NCI-H1694 treated with DMSO at 0.1 percent for 48 hours (cell line): ENCODE data around the gene MAPK8IP3.
"Not testable (repeated sequence)": the region's sequence is repeated elsewhere in the genome, so short reads cannot be mapped to it uniquely, and the experiment has no call there.

Source experiments
- DNase-seq: peaks from one replicate; lab custom pipeline; 2025; lab: John Stamatoyannopoulos, UW

The MAPK8IP3 gene

DNA sequence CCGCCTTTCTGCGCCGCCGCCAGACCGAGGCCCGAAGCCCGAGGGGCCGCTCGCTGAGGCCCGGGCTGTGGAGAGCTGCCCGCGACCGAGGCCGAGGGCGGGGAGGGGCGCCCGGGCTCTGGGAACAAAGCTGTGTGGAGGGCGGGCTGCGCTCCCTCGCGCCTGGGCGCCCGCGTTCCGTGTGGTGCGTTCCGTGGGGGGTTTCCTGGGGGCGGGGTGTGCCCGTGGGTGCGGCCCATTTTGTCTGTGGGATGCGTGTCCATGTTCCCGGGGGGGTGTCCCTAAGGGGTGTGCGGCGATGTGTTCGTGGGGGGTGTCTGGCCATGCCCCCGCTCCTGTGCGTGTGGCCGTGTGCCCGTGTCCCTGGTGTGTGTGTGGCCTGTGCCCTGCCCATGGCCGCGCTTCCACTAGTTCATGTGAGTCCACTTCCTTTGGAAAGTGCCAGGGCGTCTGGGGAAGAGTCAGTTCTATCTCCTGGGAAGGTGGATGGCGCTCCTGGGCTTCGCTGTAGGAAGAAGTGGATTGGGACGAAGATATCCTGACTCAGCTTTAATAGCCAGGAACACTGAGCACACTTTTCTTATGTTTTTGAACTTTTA is 27.4 kb upstream of the MAPK8IP3 start:
- DNase-seq: no peak

DNA sequence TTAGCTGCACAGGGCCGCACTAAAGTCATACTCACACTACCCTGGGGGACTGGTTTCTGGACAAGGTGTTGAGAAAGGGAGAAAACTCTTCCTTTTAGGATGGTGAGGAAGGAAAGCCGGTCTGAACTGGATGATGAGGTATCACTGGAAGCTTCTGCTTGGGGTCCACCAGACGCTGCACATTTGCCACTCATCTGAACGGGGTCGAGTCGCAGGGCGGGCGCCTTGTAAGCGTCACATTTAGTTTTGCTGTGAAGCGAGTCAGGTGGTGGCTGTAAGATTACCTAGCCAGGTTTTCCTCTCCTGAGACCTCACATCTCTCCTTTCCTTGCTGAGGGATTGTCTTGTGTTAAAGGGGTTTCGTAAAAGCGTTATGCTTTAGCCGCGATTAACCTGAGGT is 25.6 kb upstream of the MAPK8IP3 start:
- DNase-seq: no peak

DNA sequence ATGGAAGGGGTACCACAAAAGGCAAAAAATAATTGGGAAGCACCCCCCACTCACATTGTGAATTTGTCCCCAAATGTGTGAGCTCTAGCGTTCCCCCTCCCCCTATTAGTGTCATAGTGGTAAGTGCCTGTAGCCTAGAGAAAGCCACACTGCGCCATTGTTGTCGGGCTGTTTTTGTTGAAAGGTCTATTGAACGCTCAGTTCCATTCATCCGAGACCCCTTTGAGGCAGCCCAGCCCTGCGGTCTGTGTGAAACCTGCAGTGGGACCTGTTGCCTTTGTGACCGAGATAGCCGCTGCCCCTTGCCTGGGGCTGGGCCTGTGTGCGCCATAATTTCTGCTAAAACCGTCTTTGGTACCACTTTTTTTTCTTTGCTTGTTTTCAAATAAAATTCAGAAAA is 25.0 kb upstream of the MAPK8IP3 start:
- no peak for DNase-seq

DNA sequence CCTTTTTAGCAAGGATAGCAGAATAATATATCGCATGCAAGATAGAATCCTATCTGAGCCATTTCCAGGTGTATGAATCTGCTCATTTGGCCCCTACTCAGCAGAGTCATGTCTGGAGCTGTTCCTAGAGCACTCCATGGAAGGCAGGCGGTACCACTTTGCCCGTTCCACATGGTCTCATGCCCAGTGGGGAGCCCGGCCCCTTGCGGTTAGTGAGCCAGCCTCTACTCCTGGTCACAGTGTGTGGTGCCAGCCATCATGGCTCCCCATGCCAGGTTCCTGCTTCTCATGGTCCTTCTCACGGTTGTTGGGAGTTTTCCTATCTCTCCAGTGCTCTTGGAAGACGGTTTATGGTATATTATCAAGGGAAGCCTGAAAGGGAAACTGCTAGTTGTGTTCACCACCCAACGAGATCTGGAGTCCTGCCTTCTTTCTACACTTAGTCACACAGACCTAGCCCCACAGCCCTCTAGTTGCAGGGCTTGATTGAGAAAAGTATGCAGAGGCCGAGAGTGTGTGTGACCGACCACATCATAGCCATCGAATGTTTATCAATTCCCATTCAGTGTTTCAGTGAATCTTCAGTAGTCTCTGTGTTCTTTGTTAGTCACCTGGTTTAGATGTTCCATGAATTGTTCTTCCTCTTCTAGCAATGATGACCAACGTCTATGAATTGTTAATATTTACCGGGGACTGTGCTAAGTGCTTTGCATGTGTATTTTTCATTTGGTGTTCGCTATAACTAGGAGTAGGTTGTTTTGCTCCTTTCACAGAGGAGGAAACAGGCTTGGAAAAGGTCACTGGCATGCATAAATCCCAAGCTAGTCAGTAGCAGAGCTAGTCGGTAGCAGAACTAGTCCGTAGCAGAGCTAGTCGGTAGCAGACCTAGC is 18.3 kb upstream of the MAPK8IP3 start:
- DNase-seq: no peak

DNA sequence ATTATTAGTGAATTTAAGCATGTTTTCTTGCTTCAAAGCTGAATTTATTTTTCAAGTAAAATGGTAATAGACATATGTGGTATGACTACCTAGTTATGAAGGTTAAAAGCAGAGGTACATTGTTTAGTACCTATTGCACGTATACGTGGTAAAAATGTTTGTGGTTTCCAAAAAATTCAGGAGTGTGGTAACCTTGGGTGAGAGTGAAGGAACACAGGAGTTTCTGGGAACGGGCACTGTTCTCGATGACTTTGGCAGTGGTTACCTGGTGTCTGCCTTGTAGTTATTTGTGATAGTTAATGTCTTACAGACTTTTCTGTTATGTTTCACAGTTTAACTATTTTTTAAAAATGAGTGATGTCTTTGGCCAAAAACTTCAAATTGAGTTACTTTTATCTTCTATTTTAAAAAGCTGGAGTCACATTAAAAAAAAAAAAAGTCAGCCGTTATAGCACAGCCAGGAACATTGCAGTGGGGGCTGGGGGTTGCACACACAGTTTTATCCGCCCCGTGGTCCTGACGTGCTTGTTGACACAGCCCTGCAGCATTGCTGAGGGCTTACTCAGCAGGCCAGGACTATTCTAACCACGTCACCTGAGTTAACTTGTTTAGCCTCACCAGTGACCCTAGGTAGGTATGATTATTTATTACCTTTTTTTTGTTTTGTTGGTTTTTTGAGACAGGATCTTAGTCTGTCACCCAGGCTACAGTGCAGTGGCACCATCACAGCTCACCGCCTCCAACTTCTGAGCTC is 17.0 kb upstream of the MAPK8IP3 start:
- no peak for DNase-seq

DNA sequence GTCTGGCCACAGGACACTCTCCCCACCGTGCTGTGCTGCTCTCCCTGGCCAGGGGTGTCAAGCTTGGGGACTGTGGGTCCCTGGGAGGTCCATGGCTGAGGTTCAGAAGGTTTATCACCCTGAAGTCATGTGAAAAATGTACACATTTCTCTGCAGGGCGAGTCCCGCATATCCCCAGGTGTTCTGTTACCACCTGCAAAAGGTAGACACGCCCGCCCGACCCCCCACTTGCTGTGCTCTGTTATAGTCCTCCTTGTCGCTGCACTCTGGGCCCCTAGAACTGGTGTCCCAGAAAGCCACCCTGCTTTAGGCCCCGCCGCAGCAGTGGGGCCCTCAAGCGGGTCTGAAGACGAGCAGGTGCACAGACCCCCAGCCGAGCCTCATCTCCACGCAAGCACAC is 16.1 kb upstream of the MAPK8IP3 start:
- DNase-seq: no peak

DNA sequence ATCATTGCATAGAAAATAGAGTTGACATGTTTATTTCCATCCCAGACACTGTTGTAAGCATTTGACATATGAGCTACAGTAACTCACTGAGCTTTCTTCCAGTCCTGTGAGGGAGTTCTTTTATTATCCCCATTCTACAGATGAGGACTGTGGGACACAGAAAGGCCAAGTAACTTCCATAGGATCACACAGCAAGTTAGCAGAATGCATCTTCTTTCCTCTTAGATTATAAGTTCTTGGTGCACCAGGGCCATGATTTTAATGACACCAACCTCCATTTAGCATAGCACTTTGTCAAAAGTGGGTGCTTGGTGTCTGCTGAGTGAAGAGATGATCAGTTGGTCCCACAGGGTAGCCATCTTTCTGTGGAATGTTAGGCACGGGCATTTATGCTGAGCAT is 15.2 kb upstream of the MAPK8IP3 start:
- no peak for DNase-seq

DNA sequence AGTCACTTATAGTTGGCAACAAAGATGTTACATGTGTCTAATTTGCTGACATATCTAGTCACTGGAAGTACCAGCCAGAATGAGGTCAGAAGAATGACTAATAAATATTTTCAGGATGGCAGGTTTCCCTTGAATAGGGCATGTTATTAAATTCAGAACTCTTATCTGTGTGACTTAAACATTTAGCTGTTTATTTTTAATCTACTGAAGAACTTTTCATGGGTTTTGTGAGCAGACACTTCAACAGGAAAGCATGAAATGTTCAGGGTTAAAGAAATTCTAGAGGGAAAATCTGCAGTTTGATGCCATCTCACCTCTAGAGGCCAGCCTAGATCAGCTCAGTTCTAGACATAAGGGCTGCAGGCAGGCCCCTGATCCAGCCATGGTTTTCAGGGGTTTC is 14.7 kb upstream of the MAPK8IP3 start:
- DNase-seq: no peak

DNA sequence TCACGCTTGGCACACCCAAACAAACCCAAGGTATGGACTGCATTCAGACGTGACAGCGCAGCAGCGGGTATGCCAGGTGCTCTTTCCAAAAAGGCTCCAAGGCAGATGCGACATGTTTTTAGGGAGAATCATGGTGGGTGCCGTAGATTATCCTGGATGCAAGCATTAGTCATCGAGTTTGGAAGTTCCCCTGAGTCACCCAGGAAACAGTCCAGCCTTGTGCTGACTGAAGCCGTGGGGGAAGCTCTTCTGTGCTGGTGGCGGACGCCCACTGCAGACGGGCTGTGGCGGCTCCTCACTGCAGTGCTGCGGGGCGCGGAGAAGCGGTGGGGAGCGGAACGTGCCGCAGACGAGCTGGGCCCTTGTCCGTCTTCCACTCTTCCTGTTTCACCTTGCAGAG is 14.0 kb upstream of the MAPK8IP3 start:
- no peak for DNase-seq

DNA sequence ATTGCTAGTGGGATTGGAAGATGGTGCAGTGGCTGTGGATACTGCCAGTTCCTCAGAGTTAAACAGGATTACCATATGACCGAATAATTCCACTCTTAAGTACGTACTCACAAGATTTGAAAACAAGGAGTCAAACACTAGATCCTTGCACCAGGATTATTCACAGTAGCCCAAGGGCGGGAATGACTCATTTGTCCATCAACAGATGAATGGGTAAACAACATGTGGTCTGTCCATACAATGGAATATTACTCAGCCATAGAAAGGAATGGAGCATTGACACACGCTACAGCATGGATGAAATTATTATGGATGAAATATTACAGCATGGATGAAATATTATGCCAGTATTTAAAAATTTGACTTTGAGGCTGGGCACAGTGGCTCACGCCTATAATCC is 9.1 kb upstream of the MAPK8IP3 start:
- no peak for DNase-seq

DNA sequence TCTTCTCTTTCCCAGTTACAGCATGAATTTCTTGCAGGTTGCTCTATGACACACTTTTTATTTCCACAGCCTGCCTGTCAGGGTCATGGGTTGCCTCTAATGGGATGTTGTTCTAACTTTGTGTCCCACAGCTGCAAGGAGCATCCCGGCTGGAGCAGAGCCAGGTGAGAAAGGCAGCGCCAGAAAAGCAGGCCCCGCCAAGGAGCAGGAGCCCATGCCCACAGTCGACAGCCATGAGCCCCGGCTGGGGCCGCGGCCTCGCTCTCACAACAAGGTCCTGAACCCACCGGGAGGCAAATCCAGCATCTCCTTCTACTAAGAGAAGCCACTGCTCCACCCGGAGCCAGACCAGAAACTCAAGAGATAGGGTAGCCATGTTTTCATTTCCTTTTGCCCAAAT is 7.3 kb upstream of the MAPK8IP3 start:
- DNase-seq: no peak

DNA sequence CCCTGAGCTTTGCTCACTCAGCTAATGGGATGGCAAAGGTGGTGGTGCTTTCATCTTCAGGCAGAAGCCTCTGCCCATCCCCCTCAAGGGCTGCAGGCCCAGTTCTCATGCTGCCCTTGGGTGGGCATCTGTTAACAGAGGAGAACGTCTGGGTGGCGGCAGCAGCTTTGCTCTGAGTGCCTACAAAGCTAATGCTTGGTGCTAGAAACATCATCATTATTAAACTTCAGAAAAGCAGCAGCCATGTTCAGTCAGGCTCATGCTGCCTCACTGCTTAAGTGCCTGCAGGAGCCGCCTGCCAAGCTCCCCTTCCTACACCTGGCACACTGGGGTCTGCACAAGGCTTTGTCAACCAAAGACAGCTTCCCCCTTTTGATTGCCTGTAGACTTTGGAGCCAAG is 5.7 kb upstream of the MAPK8IP3 start:
- no peak for DNase-seq

DNA sequence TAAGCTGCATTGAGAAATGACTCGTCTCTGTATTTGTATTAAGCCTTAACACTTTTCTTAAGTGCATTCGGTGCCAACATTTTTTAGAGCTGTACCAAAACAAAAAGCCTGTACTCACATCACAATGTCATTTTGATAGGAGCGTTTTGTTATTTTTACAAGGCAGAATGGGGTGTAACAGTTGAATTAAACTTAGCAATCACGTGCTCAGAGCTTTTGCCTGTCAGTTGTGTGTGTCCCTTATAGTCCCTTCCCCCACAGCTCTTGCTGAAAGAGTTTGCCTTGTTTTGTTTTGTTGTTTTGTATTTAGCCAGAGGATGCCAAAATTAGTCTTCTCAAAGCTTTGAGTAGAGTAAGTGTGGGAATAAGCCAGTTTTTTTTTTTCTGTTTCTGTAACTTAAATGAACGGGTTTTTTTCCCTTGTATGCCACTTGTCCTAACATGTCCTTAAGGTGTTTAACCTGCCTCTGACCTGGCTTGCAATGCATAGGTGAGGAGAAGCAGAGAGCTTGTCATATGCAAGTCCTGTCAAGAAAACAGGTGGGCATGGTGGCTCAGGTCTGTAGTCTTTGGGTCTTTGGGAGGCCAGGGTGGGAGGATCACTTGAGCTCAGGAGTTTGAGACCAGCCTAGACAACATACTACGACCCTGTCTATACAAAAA is 4.6 kb upstream of the MAPK8IP3 start:
- DNase-seq: no peak

DNA sequence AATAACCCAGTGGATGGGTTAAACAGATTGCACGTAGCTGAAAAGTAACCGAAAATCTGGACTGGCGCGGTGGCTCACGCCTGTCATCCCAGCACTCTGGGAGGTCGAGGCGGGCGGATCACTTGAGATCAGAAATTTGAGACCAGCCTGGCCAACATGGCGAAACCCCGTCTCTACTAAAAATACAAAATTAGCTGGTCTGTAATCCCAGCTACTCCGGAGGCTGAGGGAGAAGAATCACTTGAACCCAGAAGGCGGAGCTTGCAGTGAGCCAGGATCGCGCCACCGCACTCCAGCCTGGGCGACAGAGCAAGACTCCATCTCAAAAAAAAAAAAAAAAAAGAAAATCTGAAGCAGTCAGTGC is 689 bp upstream of the MAPK8IP3 start:
- not testable (repeated sequence) for DNase-seq

DNA sequence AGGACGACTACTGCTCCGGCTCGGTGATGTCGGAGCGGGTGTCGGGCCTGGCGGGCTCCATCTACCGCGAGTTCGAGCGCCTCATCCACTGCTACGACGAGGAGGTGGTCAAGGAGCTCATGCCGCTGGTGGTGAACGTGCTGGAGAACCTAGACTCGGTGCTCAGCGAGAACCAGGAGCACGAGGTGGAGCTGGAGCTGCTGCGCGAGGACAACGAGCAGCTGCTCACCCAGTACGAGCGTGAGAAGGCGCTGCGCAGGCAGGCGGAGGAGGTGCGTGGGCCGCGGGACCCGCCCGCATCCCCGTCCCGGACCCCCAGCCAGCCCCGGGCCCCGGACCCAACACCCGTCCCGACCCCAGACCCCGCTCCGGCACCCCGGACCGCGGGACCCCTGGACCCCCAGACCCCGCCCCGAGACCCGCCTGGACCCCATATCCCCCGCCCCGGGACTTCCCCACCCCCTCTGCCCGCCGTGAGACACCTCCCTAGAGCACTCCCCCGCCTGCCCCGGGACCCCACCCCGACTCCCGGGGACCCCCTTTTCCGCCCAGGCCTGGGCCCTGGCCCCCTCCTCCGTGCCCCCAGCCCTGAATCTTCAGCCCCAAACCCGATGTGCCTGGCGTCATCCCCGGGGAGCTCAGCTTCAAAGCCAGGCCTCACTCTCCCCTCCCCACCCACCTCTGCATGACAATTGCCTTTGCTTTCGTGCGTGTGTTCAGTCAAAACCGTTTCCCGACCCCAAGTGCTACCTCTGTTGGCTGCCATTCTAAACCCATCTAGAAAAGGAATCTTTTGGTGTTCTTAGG is 594 bp downstream of the MAPK8IP3 start:
- DNase-seq: no peak

DNA sequence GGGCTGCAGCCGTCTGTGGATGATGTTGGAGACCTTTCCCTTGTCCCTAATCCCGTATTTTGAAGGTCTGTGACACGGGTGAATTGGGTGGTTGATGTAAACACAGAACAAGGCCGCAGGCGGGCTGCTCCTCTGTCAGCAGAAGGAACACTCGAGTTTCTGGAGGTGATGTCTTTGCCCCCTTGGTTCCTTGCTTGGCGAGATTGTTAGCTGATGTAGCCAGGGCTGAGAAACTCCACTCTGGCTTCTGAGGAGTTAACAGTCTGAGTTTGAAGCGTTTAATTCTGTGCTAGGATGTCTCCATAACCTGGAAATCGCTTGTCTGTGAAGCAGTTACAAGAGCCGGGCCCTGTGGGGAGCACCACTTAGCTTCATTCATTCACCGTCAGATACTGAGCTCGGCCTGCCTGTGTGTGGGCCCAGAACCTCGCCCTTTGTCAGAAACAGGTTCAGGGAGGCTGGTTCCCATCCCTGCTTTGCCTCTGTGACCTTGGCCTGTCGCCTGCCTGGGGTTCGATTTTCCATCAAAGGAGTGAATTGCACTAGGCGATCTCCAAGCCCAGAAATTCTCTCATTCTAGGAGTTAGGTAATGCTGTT is 1.3 kb downstream of the MAPK8IP3 start:
- DNase-seq: no peak

DNA sequence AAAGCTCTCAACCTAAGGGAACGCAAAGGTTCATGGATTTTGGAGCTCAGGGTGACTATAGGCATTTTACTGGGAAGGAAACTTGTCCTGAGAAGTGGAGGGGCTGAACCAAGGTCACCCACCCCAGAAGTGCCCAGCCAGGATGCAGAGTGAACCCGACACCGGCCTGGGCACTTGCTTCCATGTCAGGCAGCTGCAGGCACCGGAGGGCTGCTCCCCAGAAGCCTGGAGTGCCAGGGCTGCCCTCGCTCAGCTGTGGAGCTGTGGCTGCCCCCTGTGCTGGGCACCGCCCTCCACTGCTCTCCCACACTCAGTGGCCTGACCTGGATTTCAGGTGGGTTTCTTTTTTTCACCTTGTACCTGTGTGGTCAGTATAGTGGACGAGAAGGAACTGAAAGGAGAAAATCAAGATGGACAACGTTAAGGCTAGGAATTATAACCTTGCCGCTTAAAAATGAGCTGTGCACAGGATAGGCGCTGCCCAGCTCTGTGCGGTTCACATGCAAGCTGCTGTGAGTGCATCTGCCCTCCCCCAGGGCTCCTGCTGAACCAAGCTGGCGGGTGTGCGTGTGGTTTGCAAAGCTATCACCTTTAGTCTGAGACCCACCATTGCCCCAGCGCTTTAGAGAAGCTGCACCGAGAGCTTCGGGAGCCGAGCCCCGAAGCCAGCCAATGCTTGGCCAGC is 2.2 kb downstream of the MAPK8IP3 start:
- no peak for DNase-seq

DNA sequence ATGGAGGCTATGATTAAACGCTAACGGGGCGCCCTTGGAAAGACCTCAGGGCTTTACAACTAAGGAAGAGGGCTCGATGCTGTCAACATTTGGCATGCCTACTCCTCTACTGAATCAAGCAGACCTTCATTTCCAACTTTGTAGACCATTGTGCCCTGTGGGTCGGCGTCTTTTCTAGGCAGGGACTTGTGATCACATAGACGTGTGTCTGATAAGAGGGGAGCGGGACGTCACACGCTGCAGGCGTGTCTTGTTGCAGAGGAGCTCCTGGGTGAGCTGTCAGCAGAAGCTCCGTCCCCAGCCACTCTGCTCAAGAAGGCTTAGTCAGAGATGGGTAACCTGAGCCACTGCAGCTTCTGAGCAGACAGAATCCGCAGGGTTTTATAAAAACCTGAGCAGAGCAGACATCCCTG is 2.8 kb downstream of the MAPK8IP3 start:
- DNase-seq: no peak

DNA sequence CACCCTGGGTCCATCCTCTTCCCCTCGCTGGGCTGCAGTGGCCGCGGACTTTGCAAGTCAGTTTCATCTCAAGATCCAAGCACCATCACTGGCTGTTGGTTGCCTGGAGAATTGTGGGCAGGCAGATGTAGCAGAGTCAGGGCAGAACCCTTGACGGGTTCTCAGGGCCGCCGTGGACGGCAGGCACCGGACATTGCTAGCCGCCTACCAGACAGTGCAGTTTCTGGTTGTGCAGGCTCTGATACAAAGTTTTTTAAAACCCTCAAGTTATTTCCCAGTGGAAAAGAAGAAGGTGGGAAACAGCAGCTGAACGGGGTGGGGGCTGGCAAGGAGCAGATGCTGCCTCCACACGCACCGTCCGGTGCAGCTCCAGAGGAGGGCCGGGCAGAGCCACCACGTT is 3.4 kb downstream of the MAPK8IP3 start:
- no peak for DNase-seq

DNA sequence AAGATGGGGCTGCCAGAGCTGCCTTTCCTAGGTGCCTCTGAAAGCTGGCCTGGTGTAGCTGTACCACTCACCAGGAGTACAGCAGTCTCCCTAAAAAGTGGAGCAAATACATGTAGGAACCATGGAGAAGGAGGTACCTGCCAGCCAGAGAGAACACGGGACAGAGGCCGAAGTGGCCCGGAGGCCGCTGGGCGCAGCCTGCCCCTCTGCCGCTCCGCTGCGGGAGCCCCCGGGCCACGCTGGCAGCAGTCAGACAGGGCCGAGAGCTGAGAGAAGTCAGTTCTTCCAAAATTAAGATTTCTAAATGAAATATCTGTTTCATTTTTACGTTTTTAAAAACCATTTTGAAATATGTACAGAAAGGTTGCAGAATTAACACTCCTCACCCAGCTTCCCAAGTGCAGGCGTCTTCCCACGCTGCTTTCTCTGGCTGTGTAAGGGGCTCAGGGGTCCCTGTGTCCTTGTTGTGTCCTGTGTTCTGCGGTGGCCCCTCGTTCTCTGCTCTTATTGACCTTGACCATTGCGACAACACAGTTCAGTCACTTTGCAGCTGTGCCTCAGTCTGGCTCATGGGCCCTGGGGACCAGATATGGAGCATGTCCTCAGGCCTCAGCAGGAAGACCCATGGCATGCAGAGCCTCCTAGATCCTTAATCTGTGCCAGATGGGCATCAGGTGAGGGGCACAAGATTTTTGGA is 5.0 kb downstream of the MAPK8IP3 start:
- no peak for DNase-seq
